HepG2 (cell line): Measurements from ENCODE around the gene TPPP2. TPM values are rescaled to one million over a fixed set of nuclear protein-coding genes. Genes with fewer than 3 reads are reported as not detected.

ENCODE experiments used
- ASH2L ChIP-seq: fragments of 300-600, 200-600 bp; sonication (generic); IDR thresholded peaks from 2 replicates; pipeline ENCODE4 v1.7.0; 2017; ENCODE audit warnings: low read depth, mild to moderate bottlenecking, moderate library complexity, mixed read lengths, low read length; ENCODE audit not compliant: insufficient read length
- CHCHD3 ChIP-seq: sonication (generic); formaldehyde crosslinking; IDR thresholded peaks from 2 replicates; pipeline ENCODE4 v1.8.0; 2022; ENCODE audit warnings: mild to moderate bottlenecking, missing genetic modification reagents, moderate library complexity
- HNF4A ChIP-seq: sonication (generic); formaldehyde crosslinking; IDR thresholded peaks from 2 replicates; pipeline ENCODE4 v1.4.0; 2020; ENCODE audit warnings: missing genetic modification reagents
- IKZF1 ChIP-seq: fragments of 450-650 bp; IDR thresholded peaks from 2 replicates; pipeline ENCODE4 v1.7.1; 2016
- LCORL ChIP-seq, 2 experiments: fragments of 450-650 bp in 1 of 2; sonication (generic) in 1 of 2; formaldehyde crosslinking in 1 of 2; IDR thresholded peaks; 2 replicates each; pipeline versions ENCODE4 v1.5.0 to v1.6.1; 2017 to 2020; ENCODE audit warnings: antibody characterized with exemption in 1 of 2, missing genetic modification reagents in 1 of 2
- PHF5A ChIP-seq: IDR thresholded peaks from one replicate; pipeline ENCODE4 v1.6.1; 2018; ENCODE audit warnings: low read depth, missing genetic modification reagents; ENCODE audit not compliant: unreplicated experiment
- PHF8 ChIP-seq: sonication (generic); formaldehyde crosslinking; IDR thresholded peaks from 2 replicates; pipeline ENCODE4 v1.5.0; 2020; ENCODE audit warnings: missing genetic modification reagents
- REPIN1 ChIP-seq: sonication (generic); formaldehyde crosslinking; IDR thresholded peaks from 2 replicates; pipeline ENCODE4 v1.8.0; 2022; ENCODE audit warnings: missing genetic modification reagents, low read depth, mild to moderate bottlenecking, borderline replicate concordance
- SMC3 ChIP-seq: IDR thresholded peaks from 2 replicates; pipeline ENCODE4 v1.6.1; 2011; ENCODE audit warnings: low read length, improper control_type of control experiment
- SP1 ChIP-seq, 2 experiments: fragments of 450-650 bp in 1 of 2; sonication (generic) in 1 of 2; formaldehyde crosslinking in 1 of 2; IDR thresholded peaks; 2 replicates each; pipeline versions ENCODE4 v1.4.0 to v1.6.1; 2016 to 2020; ENCODE audit warnings: missing genetic modification reagents in 1 of 2
- ZKSCAN8 ChIP-seq: IDR thresholded peaks from 2 replicates; pipeline ENCODE4 v1.6.1; 2016; ENCODE audit warnings: borderline replicate concordance, missing genetic modification reagents, missing compliant biosample characterization
- ZNF484 ChIP-seq: sonication (generic); formaldehyde crosslinking; IDR thresholded peaks from 2 replicates; pipeline ENCODE4 v1.5.1; 2020; ENCODE audit warnings: mild to moderate bottlenecking, low read depth, missing genetic modification reagents, borderline replicate concordance
- ZNF546 ChIP-seq: sonication (generic); formaldehyde crosslinking; conservative IDR thresholded peaks from 2 replicates; pipeline ENCODE4 v1.8.1; 2023; ENCODE audit warnings: mild to moderate bottlenecking, missing genetic modification reagents
- ZNF709 ChIP-seq: sonication (generic); formaldehyde crosslinking; IDR thresholded peaks from 2 replicates; pipeline ENCODE4 v1.5.0; 2020; ENCODE audit warnings: mild to moderate bottlenecking, missing genetic modification reagents
- ZNF878 ChIP-seq: sonication (generic); formaldehyde crosslinking; IDR thresholded peaks from 2 replicates; pipeline ENCODE4 v1.8.1; 2023; ENCODE audit warnings: mild to moderate bottlenecking, missing genetic modification reagents, moderate library complexity
- polyA plus RNA-seq, 8 experiments: library from polyadenylated mRNA; depleted of rRNA in 3 of 8; stranded (reverse) in 7 of 8; unstranded in 1 of 8; fragments of >200 nt; fragmentation: Illumina TruSeq in 4 of 8; extraction: Trizol in 4 of 8; gene quantifications; 2 replicates each; pipeline versions ENCODE4 v1.2.1 to v1.2.3, GENCODE V29; 2011 to 2016; ENCODE audit warnings: low read depth in 4 of 8, missing spikeins in 1 of 8, mixed read lengths in 1 of 8; ENCODE audit not compliant: insufficient read depth in 1 of 8
- total RNA-seq, 5 experiments: library from RNA; depleted of rRNA; stranded (reverse); fragments of >200 nt; fragmentation: Illumina TruSeq; extraction: Trizol; gene quantifications; 2 replicates each; pipeline ENCODE4 v1.2.3, GENCODE V29; 2016; ENCODE audit warnings: low read depth in 1 of 5
- TF ChIP-seq, protein P1 (sequence below): sonication (generic); formaldehyde crosslinking; IDR thresholded peaks from 2 replicates; pipeline ENCODE4 v1.5.0; 2020; ENCODE audit warnings: missing genetic modification reagents
- TF ChIP-seq, protein P2 (sequence below): IDR thresholded peaks from 2 replicates; pipeline ENCODE4 v1.6.1; 2016; ENCODE audit warnings: missing genetic modification reagents, missing compliant biosample characterization
- TF ChIP-seq, protein P3 (sequence below): sonication (generic); formaldehyde crosslinking; IDR thresholded peaks from 2 replicates; pipeline ENCODE4 v1.4.0; 2020; ENCODE audit warnings: missing genetic modification reagents
- TF ChIP-seq, protein P4 (sequence below): sonication (generic); formaldehyde crosslinking; IDR thresholded peaks from 2 replicates; pipeline ENCODE4 v1.5.0; 2020; ENCODE audit warnings: missing genetic modification reagents

Gene TPPP2
- total and polyA plus RNA-seq, 2 of the 13 experiments (the other 11 are each of a cell fraction or from before 2014, with no cell fraction given): 0.58 to 4.2 TPM

DNA sequence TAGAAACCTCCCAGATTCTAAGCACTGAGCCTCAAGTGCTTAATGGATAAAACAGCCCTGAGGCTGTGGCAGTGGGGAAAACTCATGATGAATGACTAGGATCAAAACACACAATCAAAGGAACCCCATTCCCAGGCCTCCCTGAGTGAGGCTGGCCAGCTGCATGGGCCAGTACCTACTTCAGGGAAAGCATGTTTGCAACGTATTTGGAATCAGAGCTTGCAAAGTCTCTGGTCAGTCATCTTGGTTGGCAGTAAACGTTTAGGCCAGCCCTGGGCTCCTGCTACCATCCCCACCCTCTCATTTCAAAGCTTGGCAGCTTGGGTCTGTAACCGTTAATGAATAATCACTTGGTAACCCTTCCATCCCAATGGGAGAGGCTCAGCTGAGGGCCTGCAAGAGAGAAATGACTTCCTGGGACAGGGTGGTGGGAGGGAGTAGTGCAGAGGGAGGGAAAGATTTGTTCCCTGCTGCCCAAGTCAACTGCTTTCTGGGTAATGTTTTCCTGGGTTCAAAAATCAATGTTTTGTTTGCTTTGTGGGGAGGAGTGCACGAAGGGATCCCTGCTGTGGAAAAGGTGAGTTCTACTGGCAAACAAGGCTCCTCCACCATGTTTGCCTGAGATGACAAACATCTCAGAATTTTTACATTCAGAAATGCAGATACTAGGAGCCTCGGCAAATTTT, 25.6 kb downstream of the TPPP2 start (continued):
- TF ChIP-seq, protein P1, sequence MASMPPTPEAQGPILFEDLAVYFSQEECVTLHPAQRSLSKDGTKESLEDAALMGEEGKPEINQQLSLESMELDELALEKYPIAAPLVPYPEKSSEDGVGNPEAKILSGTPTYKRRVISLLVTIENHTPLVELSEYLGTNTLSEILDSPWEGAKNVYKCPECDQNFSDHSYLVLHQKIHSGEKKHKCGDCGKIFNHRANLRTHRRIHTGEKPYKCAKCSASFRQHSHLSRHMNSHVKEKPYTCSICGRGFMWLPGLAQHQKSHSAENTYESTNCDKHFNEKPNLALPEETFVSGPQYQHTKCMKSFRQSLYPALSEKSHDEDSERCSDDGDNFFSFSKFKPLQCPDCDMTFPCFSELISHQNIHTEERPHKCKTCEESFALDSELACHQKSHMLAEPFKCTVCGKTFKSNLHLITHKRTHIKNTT (CRISPR knock-in tag): no peak
- peak; percentile 93; the same call in 1 of the 2 replicates for TF ChIP-seq ZNF878 (CRISPR knock-in tag)
- TF ChIP-seq HNF4A (CRISPR knock-in tag): peak; percentile 89
- no peak for TF ChIP-seq LCORL (IDR thresholded peaks at IDR 0.05)
- peak; percentile 97 for TF ChIP-seq LCORL (CRISPR knock-in tag; IDR thresholded peaks at IDR 0.05)
- TF ChIP-seq PHF8 (CRISPR knock-in tag): peak; percentile 53
- peak; percentile 58 for TF ChIP-seq ASH2L
- no peak for TF ChIP-seq CHCHD3
- peak; percentile 86 for TF ChIP-seq ZKSCAN8 (CRISPR knock-in tag)
- TF ChIP-seq, protein P2, sequence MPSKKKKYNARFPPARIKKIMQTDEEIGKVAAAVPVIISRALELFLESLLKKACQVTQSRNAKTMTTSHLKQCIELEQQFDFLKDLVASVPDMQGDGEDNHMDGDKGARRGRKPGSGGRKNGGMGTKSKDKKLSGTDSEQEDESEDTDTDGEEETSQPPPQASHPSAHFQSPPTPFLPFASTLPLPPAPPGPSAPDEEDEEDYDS (CRISPR knock-in tag): peak; percentile 86
- TF ChIP-seq SMC3: peak; percentile 38; the same call in 1 of the 2 replicates
- no peak for TF ChIP-seq SP1 (IDR thresholded peaks at IDR 0.05)
- peak; percentile 34; the same call in 1 of the 2 replicates for TF ChIP-seq SP1 (CRISPR knock-in tag; IDR thresholded peaks at IDR 0.05)
- no peak for TF ChIP-seq ZNF484 (CRISPR knock-in tag)
- TF ChIP-seq, protein P3, sequence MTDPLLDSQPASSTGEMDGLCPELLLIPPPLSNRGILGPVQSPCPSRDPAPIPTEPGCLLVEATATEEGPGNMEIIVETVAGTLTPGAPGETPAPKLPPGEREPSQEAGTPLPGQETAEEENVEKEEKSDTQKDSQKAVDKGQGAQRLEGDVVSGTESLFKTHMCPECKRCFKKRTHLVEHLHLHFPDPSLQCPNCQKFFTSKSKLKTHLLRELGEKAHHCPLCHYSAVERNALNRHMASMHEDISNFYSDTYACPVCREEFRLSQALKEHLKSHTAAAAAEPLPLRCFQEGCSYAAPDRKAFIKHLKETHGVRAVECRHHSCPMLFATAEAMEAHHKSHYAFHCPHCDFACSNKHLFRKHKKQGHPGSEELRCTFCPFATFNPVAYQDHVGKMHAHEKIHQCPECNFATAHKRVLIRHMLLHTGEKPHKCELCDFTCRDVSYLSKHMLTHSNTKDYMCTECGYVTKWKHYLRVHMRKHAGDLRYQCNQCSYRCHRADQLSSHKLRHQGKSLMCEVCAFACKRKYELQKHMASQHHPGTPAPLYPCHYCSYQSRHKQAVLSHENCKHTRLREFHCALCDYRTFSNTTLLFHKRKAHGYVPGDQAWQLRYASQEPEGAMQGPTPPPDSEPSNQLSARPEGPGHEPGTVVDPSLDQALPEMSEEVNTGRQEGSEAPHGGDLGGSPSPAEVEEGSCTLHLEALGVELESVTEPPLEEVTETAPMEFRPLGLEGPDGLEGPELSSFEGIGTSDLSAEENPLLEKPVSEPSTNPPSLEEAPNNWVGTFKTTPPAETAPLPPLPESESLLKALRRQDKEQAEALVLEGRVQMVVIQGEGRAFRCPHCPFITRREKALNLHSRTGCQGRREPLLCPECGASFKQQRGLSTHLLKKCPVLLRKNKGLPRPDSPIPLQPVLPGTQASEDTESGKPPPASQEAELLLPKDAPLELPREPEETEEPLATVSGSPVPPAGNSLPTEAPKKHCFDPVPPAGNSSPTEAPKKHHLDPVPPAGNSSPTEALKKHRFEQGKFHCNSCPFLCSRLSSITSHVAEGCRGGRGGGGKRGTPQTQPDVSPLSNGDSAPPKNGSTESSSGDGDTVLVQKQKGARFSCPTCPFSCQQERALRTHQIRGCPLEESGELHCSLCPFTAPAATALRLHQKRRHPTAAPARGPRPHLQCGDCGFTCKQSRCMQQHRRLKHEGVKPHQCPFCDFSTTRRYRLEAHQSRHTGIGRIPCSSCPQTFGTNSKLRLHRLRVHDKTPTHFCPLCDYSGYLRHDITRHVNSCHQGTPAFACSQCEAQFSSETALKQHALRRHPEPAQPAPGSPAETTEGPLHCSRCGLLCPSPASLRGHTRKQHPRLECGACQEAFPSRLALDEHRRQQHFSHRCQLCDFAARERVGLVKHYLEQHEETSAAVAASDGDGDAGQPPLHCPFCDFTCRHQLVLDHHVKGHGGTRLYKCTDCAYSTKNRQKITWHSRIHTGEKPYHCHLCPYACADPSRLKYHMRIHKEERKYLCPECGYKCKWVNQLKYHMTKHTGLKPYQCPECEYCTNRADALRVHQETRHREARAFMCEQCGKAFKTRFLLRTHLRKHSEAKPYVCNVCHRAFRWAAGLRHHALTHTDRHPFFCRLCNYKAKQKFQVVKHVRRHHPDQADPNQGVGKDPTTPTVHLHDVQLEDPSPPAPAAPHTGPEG (CRISPR knock-in tag): no peak
- no peak for TF ChIP-seq IKZF1
- no peak for TF ChIP-seq ZNF546
- peak; percentile 66 for TF ChIP-seq PHF5A
- TF ChIP-seq REPIN1 (CRISPR knock-in tag): peak; percentile 42; the same call in 1 of the 2 replicates
- TF ChIP-seq, protein P4, sequence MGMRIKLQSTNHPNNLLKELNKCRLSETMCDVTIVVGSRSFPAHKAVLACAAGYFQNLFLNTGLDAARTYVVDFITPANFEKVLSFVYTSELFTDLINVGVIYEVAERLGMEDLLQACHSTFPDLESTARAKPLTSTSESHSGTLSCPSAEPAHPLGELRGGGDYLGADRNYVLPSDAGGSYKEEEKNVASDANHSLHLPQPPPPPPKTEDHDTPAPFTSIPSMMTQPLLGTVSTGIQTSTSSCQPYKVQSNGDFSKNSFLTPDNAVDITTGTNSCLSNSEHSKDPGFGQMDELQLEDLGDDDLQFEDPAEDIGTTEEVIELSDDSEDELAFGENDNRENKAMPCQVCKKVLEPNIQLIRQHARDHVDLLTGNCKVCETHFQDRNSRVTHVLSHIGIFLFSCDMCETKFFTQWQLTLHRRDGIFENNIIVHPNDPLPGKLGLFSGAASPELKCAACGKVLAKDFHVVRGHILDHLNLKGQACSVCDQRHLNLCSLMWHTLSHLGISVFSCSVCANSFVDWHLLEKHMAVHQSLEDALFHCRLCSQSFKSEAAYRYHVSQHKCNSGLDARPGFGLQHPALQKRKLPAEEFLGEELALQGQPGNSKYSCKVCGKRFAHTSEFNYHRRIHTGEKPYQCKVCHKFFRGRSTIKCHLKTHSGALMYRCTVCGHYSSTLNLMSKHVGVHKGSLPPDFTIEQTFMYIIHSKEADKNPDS (CRISPR knock-in tag): no peak; the same call in 1 of the 2 replicates
- TF ChIP-seq ZNF709: peak; percentile 91; the same call in 1 of the 2 replicates
